DND-41 (cell line): ENCODE measurements around the gene CCDC110.

Source experiments
- ATAC-seq: fragments of 200-7000 bp; cut with Tn5 transposase; 3 replicates; pipeline ENCODE4 v1.9.1; 2021; ENCODE audit warnings: low read depth; ENCODE audit not compliant: insufficient read depth
- DNase-seq: peaks from one replicate; pipeline ENCODE4 v3.0.0-alpha.2; 2020
- H2AFZ ChIP-seq: 2 replicates; pipeline ENCODE4 v1.6.0; 2012; ENCODE audit warnings: low read depth, low read length
- H3K27ac ChIP-seq: 2 replicates; pipeline ENCODE4 v1.5.1; 2012; ENCODE audit warnings: low read length, inconsistent platforms
- H3K27me3 ChIP-seq: fragments of 200-600 bp; sonication (generic); 2 replicates; pipeline ENCODE4 v1.6.0; 2012; ENCODE audit warnings: low read length, mild to moderate bottlenecking, inconsistent platforms; ENCODE audit not compliant: insufficient read depth, poor library complexity
- H3K36me3 ChIP-seq: 2 replicates; pipeline ENCODE4 v1.5.1; 2012; ENCODE audit warnings: low read length, inconsistent platforms; ENCODE audit not compliant: insufficient read depth
- H3K4me1 ChIP-seq: 2 replicates; pipeline ENCODE4 v1.5.1; 2012; ENCODE audit warnings: mild to moderate bottlenecking, low read length; ENCODE audit not compliant: insufficient read depth
- H3K4me2 ChIP-seq: 2 replicates; pipeline ENCODE4 v1.6.0; 2012; ENCODE audit warnings: mild to moderate bottlenecking, moderate library complexity, low read length, inconsistent platforms; ENCODE audit not compliant: insufficient read depth
- H3K4me3 ChIP-seq, 2 experiments: fragments of 200-600 bp in 1 of 2; shearing (Covaris generic) in 1 of 2; 2 replicates each; pipeline ENCODE4 v1.5.1; 2012 to 2016; ENCODE audit warnings: inconsistent platforms in 2 of 2, low read length in 2 of 2, mild to moderate bottlenecking in 2 of 2, low read depth in 1 of 2, moderate library complexity in 1 of 2
- H3K79me2 ChIP-seq: 2 replicates; pipeline ENCODE4 v1.6.0; 2012; ENCODE audit warnings: low read length, inconsistent platforms; ENCODE audit not compliant: insufficient read depth
- H3K9ac ChIP-seq: 2 replicates; pipeline ENCODE4 v1.6.0; 2012; ENCODE audit warnings: low read depth, mild to moderate bottlenecking, inconsistent platforms, low read length, moderate library complexity
- H3K9me3 ChIP-seq: 2 replicates; pipeline ENCODE4 v1.5.1; 2012; ENCODE audit warnings: low read length, moderate library complexity, mild to moderate bottlenecking, inconsistent platforms; ENCODE audit not compliant: insufficient read depth, severe bottlenecking
- H4K20me1 ChIP-seq: 2 replicates; pipeline ENCODE4 v1.6.0; 2012; ENCODE audit warnings: low read length; ENCODE audit not compliant: insufficient read depth
- CTCF ChIP-seq: IDR thresholded peaks from 2 replicates; pipeline ENCODE4 v1.5.1; 2012; ENCODE audit warnings: borderline replicate concordance, low read length, moderate library complexity, mild to moderate bottlenecking; ENCODE audit not compliant: poor library complexity, severe bottlenecking; ENCODE audit errors: extremely low read depth
- EZH2 ChIP-seq: IDR thresholded peaks from 3 replicates; pipeline ENCODE4 v1.6.1; 2012; ENCODE audit warnings: borderline replicate concordance, low read depth, mild to moderate bottlenecking, moderate library complexity, low read length, inconsistent platforms; ENCODE audit not compliant: severe bottlenecking

CCDC110 gene

GRCh38 chr4:185405296-185405999, 66.1 kb downstream of the CCDC110 start:
- ATAC-seq: no peak

GRCh38 chr4:185404031-185404430, 67.5 kb downstream of the CCDC110 start:
- no peaks in the 10 kb centered on the region for H3K27me3 ChIP-seq
- no peaks in the 10 kb centered on the region; the same call in 1 of the 2 replicates for H3K4me1 ChIP-seq
- peaks cover 51% of the 10 kb centered on the region for H3K36me3 ChIP-seq
- H3K79me2 ChIP-seq: no peaks in the 10 kb centered on the region
- H3K9ac ChIP-seq: no peak overlapping the region
- no peak overlapping the region for H2AFZ ChIP-seq
- TF ChIP-seq CTCF (no peak), EZH2 (no peak)
- DNase-seq: no peak
- no peaks in the 10 kb centered on the region for H3K9me3 ChIP-seq
- ATAC-seq: no peak
- H3K4me3 ChIP-seq: no peak overlapping the region
- H4K20me1 ChIP-seq: no peaks in the 10 kb centered on the region
- H3K27ac ChIP-seq: no peak overlapping the region
- no peak overlapping the region for H3K4me2 ChIP-seq

More at GRCh38 chr4:185405296-185405999, 66.1 kb downstream of the CCDC110 start:
- Histone ChIP-seq H3K27ac (no peak overlapping the region), H3K27me3 (no peaks in the 10 kb centered on the region), H3K4me1 (no peaks in the 10 kb centered on the region), H3K4me3 (no peak overlapping the region), H3K4me2 (no peak overlapping the region), H2AFZ (no peak overlapping the region), H3K79me2 (no peaks in the 10 kb centered on the region), H3K36me3 (peaks cover 43% of the 10 kb centered on the region), H3K9me3 (no peaks in the 10 kb centered on the region), H3K9ac (no peak overlapping the region), H4K20me1 (no peaks in the 10 kb centered on the region)
- no peak for TF ChIP-seq EZH2
- no peak for TF ChIP-seq CTCF
- DNase-seq: no peak

GRCh38 chr4:185399466-185399865, 72.1 kb downstream of the CCDC110 start:
- H3K4me3 ChIP-seq: no peak overlapping the region
- H3K27me3 ChIP-seq: no peaks in the 10 kb centered on the region
- H3K27ac ChIP-seq: no peak overlapping the region
- no peak for ATAC-seq
- no peak overlapping the region for H2AFZ ChIP-seq
- no peaks in the 10 kb centered on the region for H3K9me3 ChIP-seq
- H4K20me1 ChIP-seq: no peaks in the 10 kb centered on the region
- no peak overlapping the region for H3K4me2 ChIP-seq
- peaks cover 37% of the 10 kb centered on the region for H3K36me3 ChIP-seq
- peaks cover 32% of the 10 kb centered on the region for H3K4me1 ChIP-seq
- H3K79me2 ChIP-seq: peaks cover 11% of the 10 kb centered on the region; the same call in 1 of the 2 replicates
- H3K9ac ChIP-seq: no peak overlapping the region
- no peak for DNase-seq
- TF ChIP-seq CTCF (no peak), EZH2 (no peak)
